ENCODE results near the gene DHX34.

Gene DHX34

GRCh38 chr19:47398707-47399597, 49.8 kb downstream of the DHX34 start (continued):
- TF ChIP-seq HIC1 (tag by site-specific recombination; IDR thresholded peaks at IDR 0.05) (no peak), ZNF274 (IDR thresholded peaks at IDR 0.05; ENCODE audit: low read length) (no peak), ZNF274 (tag by site-specific recombination; IDR thresholded peaks at IDR 0.05; ENCODE audit: borderline replicate concordance) (no peak), KLF9 (tag by site-specific recombination; IDR thresholded peaks at IDR 0.05; ENCODE audit: low read depth) (no peak), SALL2 (tag by site-specific recombination; IDR thresholded peaks at IDR 0.05; ENCODE audit: borderline replicate concordance) (no peak), ZEB2 (tag by site-specific recombination; IDR thresholded peaks at IDR 0.05) (no peak)

GRCh38 chr19:47402504-47402903, 53.4 kb downstream of the DHX34 start:
- Histone ChIP-seq H3K27ac (ENCODE audit: extremely low read depth, low read depth, low read length) (no peak overlapping the region), H3K4me1 (ENCODE audit: control insufficient read depth, insufficient read depth, low read length) (no peaks in the 10 kb centered on the region), H3K9me3 (ENCODE audit: control insufficient read depth, insufficient read depth, low read depth, low read length) (no peaks in the 10 kb centered on the region), H3K4me3 (ENCODE audit: low read depth, low read length) (no peak overlapping the region), H3K36me3 (ENCODE audit: control insufficient read depth in 2 of 2, insufficient read depth in 1 of 2, low read length in 2 of 2) (peaks cover 0 to 8% of the 10 kb centered on the region in 2 experiments; a peak in 1 of 3 replicates)
- CTCF ChIA-PET, result interaction anchor here (0.6 to 4.5 kb wide), 4 partner anchors 11 to 97 kb away, joined by 3 to 35 read pairs (median 4); partner anchors contain the start of gene DHX34
- TF ChIP-seq ZNF174 (tag by site-specific recombination; IDR thresholded peaks at IDR 0.05), result no peak
- TF ChIP-seq YY1 (tag by site-specific recombination; IDR thresholded peaks at IDR 0.05), result no peak
- TF ChIP-seq ZNF48 (tag by site-specific recombination; IDR thresholded peaks at IDR 0.05), result no peak
- TF ChIP-seq ZSCAN5A (tag by site-specific recombination; IDR thresholded peaks at IDR 0.05), result no peak
- TF ChIP-seq ZNF155 (tag by site-specific recombination; IDR thresholded peaks at IDR 0.05), result no peak
- no peak for TF ChIP-seq OVOL3 (tag by site-specific recombination; IDR thresholded peaks at IDR 0.05)
- no peak for TF ChIP-seq ZNF558 (tag by site-specific recombination; IDR thresholded peaks at IDR 0.05)
- TF ChIP-seq ZBTB1 (tag by site-specific recombination; IDR thresholded peaks at IDR 0.05), result no peak
- TF ChIP-seq ZNF292 (tag by site-specific recombination; IDR thresholded peaks at IDR 0.05; ENCODE audit: borderline replicate concordance, low read depth), result no peak
- no peak for TF ChIP-seq PATZ1 (tag by site-specific recombination; IDR thresholded peaks at IDR 0.05)
- no peak for TF ChIP-seq ZBTB44 (tag by site-specific recombination; IDR thresholded peaks at IDR 0.05)
- POLR2A ChIA-PET, result interaction anchor here (0.6 kb wide), 1 partner anchor 54 kb away, joined by 4 read pairs; the partner anchor contains the start of gene DHX34
